Progenitor cell of endocrine pancreas (in vitro differentiated cells): ENCODE measurements around the gene SPATA18. TPM values are rescaled to one million over a fixed set of nuclear protein-coding genes. Genes with fewer than 3 reads are reported as not detected.
"Not testable (repeated sequence)": the region's sequence is repeated elsewhere in the genome, so short reads cannot be mapped to it uniquely, and the experiment has no call there.

ENCODE experiments used
- DNase-seq: peaks from one replicate; pipeline ENCODE4 v3.0.0; 2021; ENCODE audit warnings: low spot score; ENCODE audit not compliant: unreplicated experiment
- H3K27ac Mint-ChIP-seq: 2 replicates; pipeline ENCODE4 v1.8.0; 2021; ENCODE audit warnings: mild to moderate bottlenecking, moderate library complexity, mixed read lengths
- H3K27me3 Mint-ChIP-seq: 2 replicates; pipeline ENCODE4 v1.8.0; 2021; ENCODE audit warnings: mixed read lengths
- H3K36me3 Mint-ChIP-seq: 2 replicates; pipeline ENCODE4 v1.8.0; 2022; ENCODE audit warnings: mixed read lengths; ENCODE audit not compliant: insufficient read depth
- H3K4me1 Mint-ChIP-seq: 2 replicates; pipeline ENCODE4 v1.8.0; 2021; ENCODE audit warnings: low read depth, mixed read lengths
- H3K4me3 Mint-ChIP-seq: 2 replicates; pipeline ENCODE4 v1.8.0; 2021; ENCODE audit warnings: low read depth, mild to moderate bottlenecking, moderate library complexity, mixed read lengths
- H3K9me3 Mint-ChIP-seq: 2 replicates; pipeline ENCODE4 v1.8.0; 2021; ENCODE audit warnings: low read depth, mixed read lengths
- total RNA-seq: library from RNA; stranded (reverse); gene quantifications from 2 replicates; pipeline ENCODE4 v1.2.1, GENCODE V29; 2021
- TF ChIP-seq, protein P1 (sequence below): fragments of 200-600 bp; sonication (generic); IDR thresholded peaks from one replicate; pipeline ENCODE4 v1.5.0; 2021; ENCODE audit warnings: antibody characterized with exemption, mild to moderate bottlenecking; ENCODE audit not compliant: unreplicated experiment

SPATA18 gene
- total RNA-seq, 1 donor from 2014 or later = 7.4 TPM

DNA sequence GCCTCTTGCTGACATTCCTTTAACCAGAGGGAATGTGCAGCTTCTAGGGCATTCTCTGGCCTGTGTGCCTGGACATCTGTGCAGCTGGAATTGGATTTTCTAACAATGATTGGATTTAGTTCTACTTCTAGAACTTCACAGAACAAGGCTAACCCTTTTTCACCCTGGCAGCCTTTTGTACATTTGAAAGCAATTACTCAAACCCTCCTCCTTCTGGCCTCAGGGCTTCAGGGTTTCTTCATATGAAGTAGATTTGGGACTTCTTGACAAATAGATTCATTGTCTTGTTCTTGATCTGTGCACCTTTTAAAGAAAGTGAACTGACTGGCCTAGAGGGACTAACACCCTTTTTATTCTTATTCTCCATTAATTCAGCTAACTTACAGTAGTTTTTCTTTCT lies 30.1 kb downstream of the SPATA18 start:
- H3K4me1 Mint-ChIP-seq = peaks cover 2% of the 10 kb centered on the region
- no peak for DNase-seq

GRCh38 chr4:52086425-52086824 lies 35.3 kb downstream of the SPATA18 start:
- not testable (repeated sequence) for H3K9me3 Mint-ChIP-seq, H3K4me1 Mint-ChIP-seq, H3K4me3 Mint-ChIP-seq, H3K36me3 Mint-ChIP-seq, DNase-seq, H3K27ac Mint-ChIP-seq, H3K27me3 Mint-ChIP-seq

More for the DNA sequence above, 30.1 kb downstream of the SPATA18 start:
- Mint-ChIP-seq H3K9me3 (no peaks in the 10 kb centered on the region), H3K4me3 (no peak overlapping the region), H3K36me3 (no peaks in the 10 kb centered on the region), H3K27me3 (peaks cover 21% of the 10 kb centered on the region), H3K27ac (no peak overlapping the region)
- TF ChIP-seq, protein P1, sequence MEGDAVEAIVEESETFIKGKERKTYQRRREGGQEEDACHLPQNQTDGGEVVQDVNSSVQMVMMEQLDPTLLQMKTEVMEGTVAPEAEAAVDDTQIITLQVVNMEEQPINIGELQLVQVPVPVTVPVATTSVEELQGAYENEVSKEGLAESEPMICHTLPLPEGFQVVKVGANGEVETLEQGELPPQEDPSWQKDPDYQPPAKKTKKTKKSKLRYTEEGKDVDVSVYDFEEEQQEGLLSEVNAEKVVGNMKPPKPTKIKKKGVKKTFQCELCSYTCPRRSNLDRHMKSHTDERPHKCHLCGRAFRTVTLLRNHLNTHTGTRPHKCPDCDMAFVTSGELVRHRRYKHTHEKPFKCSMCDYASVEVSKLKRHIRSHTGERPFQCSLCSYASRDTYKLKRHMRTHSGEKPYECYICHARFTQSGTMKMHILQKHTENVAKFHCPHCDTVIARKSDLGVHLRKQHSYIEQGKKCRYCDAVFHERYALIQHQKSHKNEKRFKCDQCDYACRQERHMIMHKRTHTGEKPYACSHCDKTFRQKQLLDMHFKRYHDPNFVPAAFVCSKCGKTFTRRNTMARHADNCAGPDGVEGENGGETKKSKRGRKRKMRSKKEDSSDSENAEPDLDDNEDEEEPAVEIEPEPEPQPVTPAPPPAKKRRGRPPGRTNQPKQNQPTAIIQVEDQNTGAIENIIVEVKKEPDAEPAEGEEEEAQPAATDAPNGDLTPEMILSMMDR = no peak

- H3K27ac Mint-ChIP-seq = no peak overlapping the region
- DNase-seq = no peak
- no peak overlapping the region for H3K4me3 Mint-ChIP-seq
- peaks cover 7% of the 10 kb centered on the region for H3K9me3 Mint-ChIP-seq
- TF ChIP-seq, protein P1 = no peak
- no peaks in the 10 kb centered on the region for H3K36me3 Mint-ChIP-seq
- no peaks in the 10 kb centered on the region for H3K4me1 Mint-ChIP-seq
- H3K27me3 Mint-ChIP-seq = no peaks in the 10 kb centered on the region
Measured at GRCh38 chr4:52091801-52092200, 40.7 kb downstream of the SPATA18 start.

- Mint-ChIP-seq H3K36me3 (no peaks in the 10 kb centered on the region), H3K27me3 (no peaks in the 10 kb centered on the region), H3K4me1 (no peaks in the 10 kb centered on the region), H3K9me3 (no peaks in the 10 kb centered on the region), H3K4me3 (no peak overlapping the region), H3K27ac (no peak overlapping the region)
- DNase-seq = no peak
- TF ChIP-seq, protein P1 = no peak
Measured at GRCh38 chr4:52093466-52093865, 42.4 kb downstream of the SPATA18 start.

- TF ChIP-seq, protein P1 = no peak
- Mint-ChIP-seq H3K9me3 (no peaks in the 10 kb centered on the region), H3K27ac (no peak overlapping the region)
Measured at GRCh38 chr4:52094376-52095145, 43.5 kb downstream of the SPATA18 start.

GRCh38 chr4:52095374-52095773 lies 44.3 kb downstream of the SPATA18 start:
- TF ChIP-seq, protein P1 = no peak
- Mint-ChIP-seq H3K27ac (no peak overlapping the region), H3K27me3 (no peaks in the 10 kb centered on the region), H3K9me3 (no peaks in the 10 kb centered on the region), H3K4me3 (no peak overlapping the region), H3K4me1 (no peaks in the 10 kb centered on the region), H3K36me3 (no peaks in the 10 kb centered on the region)
- DNase-seq = no peak

More at GRCh38 chr4:52094376-52095145, 43.5 kb downstream of the SPATA18 start:
- DNase-seq = no peak
- no peaks in the 10 kb centered on the region for H3K36me3 Mint-ChIP-seq
- no peaks in the 10 kb centered on the region for H3K4me1 Mint-ChIP-seq
- no peaks in the 10 kb centered on the region for H3K27me3 Mint-ChIP-seq
- no peak overlapping the region for H3K4me3 Mint-ChIP-seq
